ENCODE results near the gene EIF2S2.
A peak's percentile ranks its signal among the peaks of the same experiment; 100 is the strongest.

EIF2S2 gene

DNA sequence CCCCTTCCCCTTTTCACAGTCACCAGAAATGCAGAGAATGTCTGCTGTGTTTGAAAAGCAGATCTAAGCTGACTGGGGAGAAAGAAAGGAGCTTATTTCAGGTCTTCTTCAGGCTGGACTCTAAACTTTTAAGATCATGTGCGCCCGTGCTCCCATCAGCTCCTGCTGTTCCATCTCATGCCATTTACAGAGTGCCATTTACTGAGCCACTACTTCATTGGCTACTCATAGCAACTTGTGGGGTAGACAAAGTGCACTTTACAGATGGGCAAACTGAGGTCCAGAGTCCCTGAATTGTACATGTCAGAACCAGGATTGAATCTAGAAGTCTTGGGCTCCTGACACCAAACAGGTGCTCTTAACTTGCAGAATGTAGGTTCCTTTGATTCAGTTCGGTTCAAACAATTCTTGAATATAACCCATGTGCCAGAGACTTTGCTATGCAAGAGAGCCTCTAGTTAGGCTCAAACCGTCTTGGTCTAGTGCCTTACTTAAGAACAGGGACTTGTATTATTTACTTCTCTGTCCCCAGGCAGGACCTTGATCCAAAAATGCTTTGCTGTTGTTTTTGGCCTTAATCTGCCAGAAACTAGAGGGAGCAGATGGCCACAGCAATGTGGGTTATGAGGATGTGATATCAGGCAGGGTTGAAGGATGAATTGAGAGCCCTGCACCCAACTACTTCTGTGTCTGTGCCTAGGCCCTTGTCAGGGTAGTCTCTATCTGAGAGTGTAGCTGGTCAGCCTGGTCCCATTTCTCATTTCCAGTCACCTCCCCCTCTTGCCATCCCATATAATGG lies 61.9 kb downstream of the EIF2S2 start:
- no peak overlapping the region for H3K56ac ChIP-seq (ENCODE audit: low read length)
- H3K18ac ChIP-seq (ENCODE audit: low read length), result no peak overlapping the region
- no peak overlapping the region for H2BK15ac ChIP-seq (replicated peaks; ENCODE audit: low read depth)
- H4K8ac ChIP-seq (ENCODE audit: low read depth, low read length), result no peak overlapping the region
- DNase-seq, result no peak
- H3K23ac ChIP-seq (ENCODE audit: low read length), result no peak overlapping the region
- WGBS (ENCODE audit: extremely low coverage, insufficient coverage, low lambda C conversion rate), result no CpG with 5 or more reads among the region's 4 CpGs
- no peak overlapping the region for H3K4me2 ChIP-seq (ENCODE audit: low read length)
- no peak overlapping the region for H2BK5ac ChIP-seq (ENCODE audit: low read length)
- no peak overlapping the region for H2AK5ac ChIP-seq (ENCODE audit: low read length)
- H2BK120ac ChIP-seq (ENCODE audit: low read depth, low read length), result no peak overlapping the region
- H4K5ac ChIP-seq (ENCODE audit: low read length), result no peak overlapping the region
- no peak overlapping the region for H3K27ac ChIP-seq (ENCODE audit: low read depth, low read length)
- peaks cover 28% of the 10 kb centered on the region for H3K79me1 ChIP-seq (ENCODE audit: low read length)
- no peak overlapping the region for H3K4me3 ChIP-seq (ENCODE audit: low read length)
- H3K79me2 ChIP-seq (ENCODE audit: control insufficient read depth, insufficient read depth, low read length), result peaks cover 23% of the 10 kb centered on the region
- H3K9ac ChIP-seq (ENCODE audit: low read length), result no peak overlapping the region
- H3K27me3 ChIP-seq (ENCODE audit: insufficient read depth, low read length, poor library complexity), result no peaks in the 10 kb centered on the region
- no peak overlapping the region for H3K4ac ChIP-seq (ENCODE audit: low read depth, low read length)
- H3K4me1 ChIP-seq (ENCODE audit: control insufficient read depth, low read depth, low read length), result peaks cover 7% of the 10 kb centered on the region
- no peaks in the 10 kb centered on the region for H3K36me3 ChIP-seq (ENCODE audit: control insufficient read depth, insufficient read depth, low read length)

DNA sequence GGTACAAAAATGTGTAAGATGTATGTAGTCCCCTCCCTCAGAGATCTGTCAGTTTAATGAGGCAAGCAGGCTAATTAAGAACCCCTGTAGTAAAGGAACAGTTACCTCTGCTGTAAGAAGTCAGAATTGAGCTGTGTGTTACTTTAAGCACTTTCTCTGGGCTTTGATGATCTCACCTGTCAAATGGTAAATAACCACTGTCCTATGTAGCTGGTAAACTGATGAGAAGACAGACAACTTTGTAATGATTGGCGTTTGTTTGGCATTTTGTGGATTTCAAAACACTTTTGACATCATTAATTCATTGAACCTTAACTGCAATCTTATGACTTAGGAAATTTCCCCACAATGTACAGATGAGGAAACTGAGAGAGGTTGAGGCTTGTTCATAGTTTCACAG lies 62.7 kb downstream of the EIF2S2 start:
- DNase-seq, result no peak
- no CpG with 5 or more reads among the region's 1 CpG for WGBS (ENCODE audit: extremely low coverage, insufficient coverage, low lambda C conversion rate)

DNA sequence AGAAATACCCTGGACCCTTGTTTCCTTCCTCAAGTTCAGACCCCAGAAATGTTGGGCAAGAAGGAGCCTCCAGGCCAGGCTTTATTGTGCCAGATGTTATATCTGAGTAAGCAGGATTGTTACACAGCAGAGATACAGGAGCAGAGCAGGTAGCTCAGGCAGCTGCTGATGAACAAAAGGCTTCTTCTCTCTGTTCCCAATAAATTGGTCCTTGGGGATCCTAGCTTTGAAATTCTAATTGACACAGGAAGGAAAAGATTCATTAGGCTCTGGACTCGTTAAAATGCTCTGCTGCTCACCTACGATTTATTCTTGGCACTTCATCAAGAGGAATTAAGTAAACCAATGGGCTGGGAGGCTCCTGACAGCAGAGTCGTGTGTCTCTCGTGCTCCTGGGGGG lies 64.1 kb downstream of the EIF2S2 start:
- no peak overlapping the region for H3K56ac ChIP-seq (ENCODE audit: low read length)
- no peak overlapping the region for H3K9ac ChIP-seq (ENCODE audit: low read length)
- no peak overlapping the region for H2BK5ac ChIP-seq (ENCODE audit: low read length)
- H4K8ac ChIP-seq (ENCODE audit: low read depth, low read length), result no peak overlapping the region
- no peak overlapping the region for H2AK5ac ChIP-seq (ENCODE audit: low read length)
- no peak overlapping the region for H2BK120ac ChIP-seq (ENCODE audit: low read depth, low read length)
- H3K79me2 ChIP-seq (ENCODE audit: control insufficient read depth, insufficient read depth, low read length), result peaks cover 19% of the 10 kb centered on the region
- no CpG with 5 or more reads among the region's 4 CpGs for WGBS (ENCODE audit: extremely low coverage, insufficient coverage, low lambda C conversion rate)
- no peaks in the 10 kb centered on the region for H3K27me3 ChIP-seq (ENCODE audit: insufficient read depth, low read length, poor library complexity)
- no peak overlapping the region for H3K4me2 ChIP-seq (ENCODE audit: low read length)
- no peak overlapping the region for H2BK15ac ChIP-seq (replicated peaks; ENCODE audit: low read depth)
- H3K4me1 ChIP-seq (ENCODE audit: control insufficient read depth, low read depth, low read length), result peaks cover 7% of the 10 kb centered on the region
- no peak overlapping the region for H4K5ac ChIP-seq (ENCODE audit: low read length)
- H3K4ac ChIP-seq (ENCODE audit: low read depth, low read length), result no peak overlapping the region
- H3K36me3 ChIP-seq (ENCODE audit: control insufficient read depth, insufficient read depth, low read length), result no peaks in the 10 kb centered on the region
- no peak overlapping the region for H3K18ac ChIP-seq (ENCODE audit: low read length)
- H3K23ac ChIP-seq (ENCODE audit: low read length), result no peak overlapping the region
- H3K27ac ChIP-seq (ENCODE audit: low read depth, low read length), result no peak overlapping the region
- no peak for DNase-seq
- H3K79me1 ChIP-seq (ENCODE audit: low read length), result peaks cover 30% of the 10 kb centered on the region
- no peak overlapping the region for H3K4me3 ChIP-seq (ENCODE audit: low read length)

More for the DNA sequence above, 62.7 kb downstream of the EIF2S2 start:
- no peaks in the 10 kb centered on the region for H3K36me3 ChIP-seq (ENCODE audit: control insufficient read depth, insufficient read depth, low read length)
- H4K8ac ChIP-seq (ENCODE audit: low read depth, low read length), result no peak overlapping the region
- H2AK5ac ChIP-seq (ENCODE audit: low read length), result no peak overlapping the region
- peaks cover 7% of the 10 kb centered on the region for H3K4me1 ChIP-seq (ENCODE audit: control insufficient read depth, low read depth, low read length)
- H3K79me2 ChIP-seq (ENCODE audit: control insufficient read depth, insufficient read depth, low read length), result peaks cover 23% of the 10 kb centered on the region
- no peak overlapping the region for H3K18ac ChIP-seq (ENCODE audit: low read length)
- no peak overlapping the region for H2BK120ac ChIP-seq (ENCODE audit: low read depth, low read length)
- no peak overlapping the region for H3K4ac ChIP-seq (ENCODE audit: low read depth, low read length)
- peaks cover 30% of the 10 kb centered on the region for H3K79me1 ChIP-seq (ENCODE audit: low read length)
- H2BK15ac ChIP-seq (replicated peaks; ENCODE audit: low read depth), result no peak overlapping the region
- H3K9ac ChIP-seq (ENCODE audit: low read length), result no peak overlapping the region
- no peak overlapping the region for H2BK5ac ChIP-seq (ENCODE audit: low read length)
- H4K5ac ChIP-seq (ENCODE audit: low read length), result no peak overlapping the region
- H3K23ac ChIP-seq (ENCODE audit: low read length), result no peak overlapping the region
- H3K4me3 ChIP-seq (ENCODE audit: low read length), result no peak overlapping the region
- H3K4me2 ChIP-seq (ENCODE audit: low read length), result no peak overlapping the region
- no peak overlapping the region for H3K27ac ChIP-seq (ENCODE audit: low read depth, low read length)
- H3K27me3 ChIP-seq (ENCODE audit: insufficient read depth, low read length, poor library complexity), result no peaks in the 10 kb centered on the region
- H3K56ac ChIP-seq (ENCODE audit: low read length), result no peak overlapping the region

DNA sequence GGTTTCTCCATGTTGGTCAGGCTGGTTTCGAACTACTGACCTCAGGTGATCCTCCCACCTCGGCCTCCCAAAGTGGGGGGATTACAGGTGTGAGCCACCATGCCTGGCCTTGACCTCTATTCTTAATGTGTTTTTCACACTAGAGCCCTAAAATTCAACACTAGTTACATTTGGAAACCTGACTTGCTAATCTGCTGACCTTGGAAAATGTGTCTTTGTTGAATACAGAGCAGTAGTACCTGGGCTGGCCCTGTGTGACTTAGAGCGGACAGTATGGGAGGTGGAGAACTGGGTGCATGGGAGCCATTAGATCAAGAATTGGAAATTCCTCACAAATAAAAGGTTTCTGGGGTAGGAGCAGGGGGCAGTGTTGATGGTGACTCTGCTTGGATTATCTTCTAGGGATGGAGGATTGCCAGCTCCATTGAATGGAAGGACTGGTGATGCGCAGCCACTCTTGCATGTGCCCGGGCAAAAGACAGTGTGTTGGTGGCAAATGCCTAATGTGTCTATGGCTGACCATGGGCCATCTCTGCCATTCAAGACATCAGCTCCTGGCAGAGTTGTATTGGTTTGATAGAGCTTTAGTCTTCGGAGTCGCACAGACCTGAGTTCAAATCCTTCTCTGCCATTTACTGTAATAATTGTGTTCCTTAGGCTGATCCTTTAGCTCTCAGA lies 64.9 kb downstream of the EIF2S2 start:
- H3K36me3 ChIP-seq (ENCODE audit: control insufficient read depth, insufficient read depth, low read length), result no peaks in the 10 kb centered on the region
- H3K79me1 ChIP-seq (ENCODE audit: low read length), result peaks cover 31% of the 10 kb centered on the region
- H3K79me2 ChIP-seq (ENCODE audit: control insufficient read depth, insufficient read depth, low read length), result peaks cover 19% of the 10 kb centered on the region
- no peak overlapping the region for H3K27ac ChIP-seq (ENCODE audit: low read depth, low read length)
- no peak overlapping the region for H2BK15ac ChIP-seq (replicated peaks; ENCODE audit: low read depth)
- no peak overlapping the region for H4K5ac ChIP-seq (ENCODE audit: low read length)
- WGBS (ENCODE audit: extremely low coverage, insufficient coverage, low lambda C conversion rate), result no CpG with 5 or more reads among the region's 7 CpGs
- H3K4me3 ChIP-seq (ENCODE audit: low read length), result no peak overlapping the region
- no peak overlapping the region for H3K18ac ChIP-seq (ENCODE audit: low read length)
- H2AK5ac ChIP-seq (ENCODE audit: low read length), result no peak overlapping the region
- no peak overlapping the region for H4K8ac ChIP-seq (ENCODE audit: low read depth, low read length)
- H3K9ac ChIP-seq (ENCODE audit: low read length), result no peak overlapping the region
- no peak overlapping the region for H2BK120ac ChIP-seq (ENCODE audit: low read depth, low read length)
- H3K56ac ChIP-seq (ENCODE audit: low read length), result no peak overlapping the region
- H3K4me1 ChIP-seq (ENCODE audit: control insufficient read depth, low read depth, low read length), result peaks cover 7% of the 10 kb centered on the region
- H3K23ac ChIP-seq (ENCODE audit: low read length), result no peak overlapping the region
- no peak overlapping the region for H2BK5ac ChIP-seq (ENCODE audit: low read length)
- no peaks in the 10 kb centered on the region for H3K27me3 ChIP-seq (ENCODE audit: insufficient read depth, low read length, poor library complexity)
- H3K4ac ChIP-seq (ENCODE audit: low read depth, low read length), result no peak overlapping the region
- no peak overlapping the region for H3K4me2 ChIP-seq (ENCODE audit: low read length)
- DNase-seq, result no peak

GRCh38 chr20:34045930-34046725 lies 65.9 kb downstream of the EIF2S2 start:
- peak; percentile 46 for DNase-seq
- Histone ChIP-seq H3K4me3 (ENCODE audit: low read length) (no peak overlapping the region), H4K8ac (ENCODE audit: low read depth, low read length) (no peak overlapping the region), H3K4me1 (ENCODE audit: control insufficient read depth, low read depth, low read length) (peaks cover 7% of the 10 kb centered on the region), H2BK15ac (replicated peaks; ENCODE audit: low read depth) (no peak overlapping the region), H3K56ac (ENCODE audit: low read length) (no peak overlapping the region), H2BK120ac (ENCODE audit: low read depth, low read length) (no peak overlapping the region), H3K4ac (ENCODE audit: low read depth, low read length) (no peak overlapping the region), H3K79me1 (ENCODE audit: low read length) (peaks cover 33% of the 10 kb centered on the region), H2BK5ac (ENCODE audit: low read length) (no peak overlapping the region), H3K4me2 (ENCODE audit: low read length) (no peak overlapping the region), H3K18ac (ENCODE audit: low read length) (no peak overlapping the region), H3K23ac (ENCODE audit: low read length) (no peak overlapping the region), H3K9ac (ENCODE audit: low read length) (no peak overlapping the region), H3K79me2 (ENCODE audit: control insufficient read depth, insufficient read depth, low read length) (peaks cover 19% of the 10 kb centered on the region), H3K27ac (ENCODE audit: low read depth, low read length) (no peak overlapping the region), H3K27me3 (ENCODE audit: insufficient read depth, low read length, poor library complexity) (no peaks in the 10 kb centered on the region), H2AK5ac (ENCODE audit: low read length) (no peak overlapping the region), H3K36me3 (ENCODE audit: control insufficient read depth, insufficient read depth, low read length) (no peaks in the 10 kb centered on the region), H4K5ac (ENCODE audit: low read length) (no peak overlapping the region)
- WGBS (ENCODE audit: extremely low coverage, insufficient coverage, low lambda C conversion rate), result no CpG with 5 or more reads among the region's 5 CpGs

All from mesendoderm (in vitro differentiated cells).